GM10248 (cell line): ENCODE data around the gene ETNK2.
A peak's percentile ranks its signal among the peaks of the same experiment; 100 is the strongest.

ENCODE experiments used
- CTCF ChIA-PET: fragments of 300-600 bp; sonication (Branson Sonifier 250); formaldehyde crosslinking; extraction: SDS; loops from one replicate; lab custom pipeline; 2021; ENCODE audit warnings: antibody characterized with exemption; lab: Yijun Ruan, JAX
- POLR2A ChIA-PET: fragments of 350-650 bp; sonication (Branson Sonifier 250); formaldehyde crosslinking; extraction: SDS; loops from one replicate; lab custom pipeline; 2020; ENCODE audit warnings: antibody characterized with exemption; lab: Yijun Ruan, JAX
- DNase-seq: peaks from one replicate; pipeline ENCODE4 v3.0.0; 2012; ENCODE audit errors: extremely low spot score
- TF ChIP-seq, protein P1 (sequence below): IDR thresholded peaks from 2 replicates; pipeline ENCODE4 v1.5.1; 2012; ENCODE audit warnings: mild to moderate bottlenecking, low read depth; ENCODE audit errors: extremely low read depth, missing control alignments, control extremely low read depth

The ETNK2 gene, protein sequence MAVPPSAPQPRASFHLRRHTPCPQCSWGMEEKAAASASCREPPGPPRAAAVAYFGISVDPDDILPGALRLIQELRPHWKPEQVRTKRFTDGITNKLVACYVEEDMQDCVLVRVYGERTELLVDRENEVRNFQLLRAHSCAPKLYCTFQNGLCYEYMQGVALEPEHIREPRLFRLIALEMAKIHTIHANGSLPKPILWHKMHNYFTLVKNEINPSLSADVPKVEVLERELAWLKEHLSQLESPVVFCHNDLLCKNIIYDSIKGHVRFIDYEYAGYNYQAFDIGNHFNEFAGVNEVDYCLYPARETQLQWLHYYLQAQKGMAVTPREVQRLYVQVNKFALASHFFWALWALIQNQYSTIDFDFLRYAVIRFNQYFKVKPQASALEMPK

DNA sequence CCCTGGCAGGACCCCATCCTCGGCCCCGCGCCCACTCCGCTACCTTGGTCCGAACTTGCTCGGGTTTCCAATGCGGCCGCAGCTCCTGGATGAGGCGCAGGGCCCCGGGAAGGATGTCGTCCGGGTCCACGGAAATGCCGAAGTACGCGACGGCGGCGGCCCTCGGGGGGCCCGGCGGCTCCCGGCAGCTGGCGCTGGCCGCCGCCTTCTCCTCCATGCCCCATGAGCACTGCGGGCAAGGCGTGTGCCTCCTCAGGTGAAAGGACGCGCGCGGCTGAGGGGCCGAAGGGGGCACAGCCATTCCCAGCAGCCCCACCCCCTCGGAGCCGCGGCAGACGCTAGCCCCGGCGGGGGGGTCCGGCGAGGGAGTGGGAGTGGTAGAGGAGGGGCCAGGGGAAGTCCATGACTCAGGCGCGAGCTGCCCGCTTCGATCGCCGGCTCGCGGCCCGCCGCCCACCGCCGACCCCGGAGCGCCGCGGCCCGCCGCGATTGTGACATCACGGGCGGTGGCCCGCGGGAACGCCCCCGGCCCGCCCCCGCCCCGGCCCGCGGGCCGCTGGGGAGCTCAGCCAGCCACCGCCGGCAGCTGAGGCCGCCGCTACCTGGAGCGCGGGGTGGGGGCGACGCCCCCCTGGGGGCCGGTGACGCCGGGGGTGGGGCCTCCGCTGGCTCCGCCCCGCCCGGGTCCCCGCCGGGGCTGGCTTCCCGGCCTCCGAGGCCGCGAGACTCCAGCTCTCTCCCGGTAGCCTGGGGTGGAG lies at the start of gene ETNK2:
Gene ETNK2 (minus strand): TSS at position 493 of the 758 bp plus-strand sequence. CDS start 192 bp downstream, at position 301.
- ChIA-PET CTCF (interaction anchor here (1.3 to 4.4 kb wide), 2 partner anchors 11 to 277 kb away, joined by 3 to 29 read pairs; no protein-coding TSS in a partner anchor), POLR2A (interaction anchor here (0.5 kb wide), 1 partner anchor 300 kb away, joined by 3 read pairs; no protein-coding TSS in a partner anchor)
- TF ChIP-seq, protein P1, sequence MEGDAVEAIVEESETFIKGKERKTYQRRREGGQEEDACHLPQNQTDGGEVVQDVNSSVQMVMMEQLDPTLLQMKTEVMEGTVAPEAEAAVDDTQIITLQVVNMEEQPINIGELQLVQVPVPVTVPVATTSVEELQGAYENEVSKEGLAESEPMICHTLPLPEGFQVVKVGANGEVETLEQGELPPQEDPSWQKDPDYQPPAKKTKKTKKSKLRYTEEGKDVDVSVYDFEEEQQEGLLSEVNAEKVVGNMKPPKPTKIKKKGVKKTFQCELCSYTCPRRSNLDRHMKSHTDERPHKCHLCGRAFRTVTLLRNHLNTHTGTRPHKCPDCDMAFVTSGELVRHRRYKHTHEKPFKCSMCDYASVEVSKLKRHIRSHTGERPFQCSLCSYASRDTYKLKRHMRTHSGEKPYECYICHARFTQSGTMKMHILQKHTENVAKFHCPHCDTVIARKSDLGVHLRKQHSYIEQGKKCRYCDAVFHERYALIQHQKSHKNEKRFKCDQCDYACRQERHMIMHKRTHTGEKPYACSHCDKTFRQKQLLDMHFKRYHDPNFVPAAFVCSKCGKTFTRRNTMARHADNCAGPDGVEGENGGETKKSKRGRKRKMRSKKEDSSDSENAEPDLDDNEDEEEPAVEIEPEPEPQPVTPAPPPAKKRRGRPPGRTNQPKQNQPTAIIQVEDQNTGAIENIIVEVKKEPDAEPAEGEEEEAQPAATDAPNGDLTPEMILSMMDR, result no peak
- DNase-seq, result peak; percentile 51

DNA sequence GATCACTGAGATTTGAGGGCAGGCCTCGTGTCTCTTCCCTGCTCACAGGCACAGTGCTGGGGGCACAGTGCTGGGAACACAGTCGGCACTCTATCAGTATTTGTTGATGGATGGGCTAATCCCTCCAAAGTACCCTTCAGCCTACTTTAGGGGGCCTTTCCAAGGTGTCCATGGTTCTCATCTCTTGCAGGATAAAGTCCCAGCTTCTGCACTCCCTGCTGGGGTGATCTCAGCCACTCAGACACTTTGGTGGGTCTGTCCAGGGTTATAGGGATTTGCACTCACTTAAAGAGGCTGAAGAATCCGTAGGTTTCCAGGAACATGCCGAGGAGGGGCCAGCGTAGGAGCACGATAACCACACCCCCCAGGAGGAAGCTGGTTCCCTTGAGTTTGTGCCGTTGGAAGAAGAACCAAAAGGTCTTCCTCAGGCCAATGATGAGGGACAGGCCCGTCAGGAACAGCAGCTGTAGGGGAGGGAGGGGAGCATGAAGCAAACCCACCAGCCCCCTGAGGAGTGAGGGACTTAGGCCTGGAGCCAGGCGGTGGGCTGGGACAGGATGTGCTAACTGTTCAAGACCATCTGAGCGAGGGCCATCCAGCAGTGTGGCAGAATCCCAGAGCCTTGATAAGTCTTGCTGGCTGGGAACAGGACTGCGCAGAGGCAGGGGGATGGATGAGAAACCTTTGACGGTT lies 49.6 kb upstream of the ETNK2 start:
- ChIA-PET POLR2A (no interaction called here), CTCF (interaction anchor here (2.5 kb wide), 1 partner anchor 39 kb away, joined by 7 read pairs; no protein-coding TSS in a partner anchor)
- TF ChIP-seq, protein P1, result no peak
- no peak for DNase-seq

DNA sequence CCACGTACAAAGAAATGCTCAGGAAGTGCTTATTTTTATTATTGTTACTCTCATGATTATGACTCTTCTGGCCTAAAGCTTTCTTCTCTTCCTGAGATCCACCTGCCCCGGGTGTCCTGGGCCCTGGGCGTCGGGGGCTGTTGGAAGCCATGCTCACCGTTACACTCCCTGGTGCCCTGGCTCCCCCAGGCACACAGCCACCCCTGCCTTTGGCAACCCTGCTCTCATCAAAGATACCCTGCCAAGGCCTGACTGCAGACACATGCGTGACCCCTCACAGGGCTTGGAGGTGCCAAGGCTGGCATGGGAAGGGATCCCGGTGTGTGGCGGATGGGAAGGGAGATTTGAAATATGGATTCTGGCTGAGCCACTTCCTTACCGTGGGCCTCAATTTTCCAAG lies 47.7 kb upstream of the ETNK2 start:
- TF ChIP-seq, protein P1, result no peak
- CTCF ChIA-PET, result interaction anchor here (2.5 kb wide), 1 partner anchor 37 kb away, joined by 7 read pairs; no protein-coding TSS in a partner anchor
- no peak for DNase-seq
- POLR2A ChIA-PET, result no interaction called here

DNA sequence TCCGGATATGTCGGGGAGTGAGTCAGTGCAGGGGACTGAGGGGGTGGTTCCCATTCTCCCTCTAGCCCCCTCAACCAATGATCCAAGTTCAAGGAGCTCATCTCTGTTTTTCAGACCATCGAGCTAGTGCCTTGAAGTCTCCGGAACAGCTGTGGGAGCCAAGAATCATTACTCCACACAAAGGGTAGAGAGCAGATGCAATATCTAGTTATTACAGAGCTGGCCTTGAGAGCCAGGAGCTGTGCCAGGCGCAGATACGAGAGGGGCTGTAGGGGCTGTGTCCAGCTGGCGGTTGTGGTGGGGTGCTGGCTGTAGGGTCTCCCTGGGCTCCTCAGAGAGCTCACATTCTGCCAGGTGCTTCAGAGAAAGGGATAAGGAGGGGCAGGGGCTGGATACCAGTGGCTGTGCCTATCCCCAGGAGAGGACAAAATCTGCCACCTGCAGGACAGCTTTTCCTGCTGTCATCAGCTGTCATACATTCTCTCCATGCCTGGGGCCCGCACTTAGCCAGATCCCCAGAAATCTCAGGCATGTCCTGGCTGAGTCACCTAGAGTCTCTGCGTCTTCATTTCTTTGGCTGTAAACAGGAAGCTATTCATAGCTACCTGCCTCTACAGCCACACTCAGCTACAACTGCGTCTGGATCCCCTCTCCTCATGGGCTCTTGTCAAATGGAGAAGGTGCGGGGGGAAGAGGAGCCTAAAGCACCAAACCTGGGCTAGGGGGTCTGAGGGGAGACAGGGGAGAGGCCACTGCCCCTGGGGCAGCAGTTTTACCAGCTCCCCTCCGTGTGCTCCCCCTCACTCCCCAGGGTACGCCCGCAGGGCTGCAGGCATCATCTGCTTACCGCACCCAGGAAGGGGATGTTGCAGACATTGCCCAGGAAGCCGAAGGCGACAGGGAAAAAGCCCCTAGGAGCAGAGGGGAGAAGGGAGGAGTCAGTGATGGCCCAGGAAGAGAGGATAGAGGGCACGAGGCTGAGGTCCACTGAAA lies 46.8 kb upstream of the ETNK2 start:
- ChIA-PET CTCF (interaction anchor here (0.7 to 2.7 kb wide), 6 partner anchors 8 to 200 kb away, joined by 3 to 14 read pairs (median 4); no protein-coding TSS in a partner anchor), POLR2A (no interaction called here)
- TF ChIP-seq, protein P1, result no peak
- no peak for DNase-seq

DNA sequence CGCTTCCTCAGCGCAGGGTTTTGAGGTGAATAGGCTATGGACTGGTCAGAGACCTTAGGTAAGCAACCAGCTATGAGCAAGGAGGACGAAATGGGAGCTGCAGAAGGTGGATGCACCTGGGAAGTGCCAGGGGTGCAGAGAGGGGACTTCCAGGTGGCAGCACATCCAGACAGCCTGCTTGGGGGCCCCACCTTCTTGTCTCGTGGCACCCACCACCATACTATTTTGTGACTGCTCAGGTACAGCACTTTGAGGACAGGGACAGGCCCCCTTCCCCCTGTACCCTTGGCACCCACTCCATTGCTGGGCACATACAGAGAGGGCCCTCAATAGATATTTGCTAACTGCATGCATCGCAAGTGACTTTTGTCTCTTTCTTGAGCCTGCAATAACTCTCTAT lies 45.2 kb upstream of the ETNK2 start:
- ChIA-PET POLR2A (interaction anchor here (0.6 kb wide), 1 partner anchor 336 kb away, joined by 3 read pairs; no protein-coding TSS in a partner anchor), CTCF (interaction anchor here (2.0 to 2.7 kb wide), 2 partner anchors 10 to 34 kb away, joined by 10 to 14 read pairs; no protein-coding TSS in a partner anchor)
- TF ChIP-seq, protein P1, result no peak
- DNase-seq, result no peak
